Right atrium auricular region (tissue), 2 donors: Measurements from ENCODE around the gene APPL1. TPM values are rescaled to one million over a fixed set of nuclear protein-coding genes. Genes with fewer than 3 reads are reported as not detected.

Experiments used
- DNase-seq: peaks from one replicate; pipeline ENCODE4 v3.0.0-alpha.2; 2019; ENCODE audit warnings: low spot score
- H3K27ac ChIP-seq, 2 donors: fragments of 200-600 bp; sonication (generic); 1 replicate in 1 of 2; 2 replicates in 1 of 2; pipeline ENCODE4 v1.5.1; 2016 to 2019
- H3K27me3 ChIP-seq, 2 donors: fragments of 200-600 bp; sonication (generic); one replicate each; pipeline versions ENCODE4 v1.5.1 to v1.6.0; 2017 to 2019
- H3K36me3 ChIP-seq: fragments of 200-600 bp; sonication (generic); one replicate; pipeline ENCODE4 v1.5.1; 2016
- H3K4me1 ChIP-seq, 2 donors: fragments of 200-600 bp; sonication (generic); one replicate each; pipeline versions ENCODE4 v1.5.1 to v1.6.0; 2017 to 2019
- H3K4me3 ChIP-seq, 2 donors: fragments of 200-600 bp; sonication (generic); 1 replicate in 1 of 2; 2 replicates in 1 of 2; pipeline ENCODE4 v1.5.1; 2017 to 2019; ENCODE audit warnings: mild to moderate bottlenecking in 1 of 2, moderate library complexity in 1 of 2
- H3K9me3 ChIP-seq, 2 donors: fragments of 200-600 bp; sonication (generic); one replicate each; pipeline ENCODE4 v1.5.1; 2019
- total RNA-seq, 2 donors: library from RNA; depleted of rRNA; stranded (reverse); fragments of >200 nt; gene quantifications; one replicate each; pipeline ENCODE4 v1.1.0, GENCODE V29; 2016
- TF ChIP-seq, protein P1 (sequence below), 2 donors: fragments of 200-600 bp; sonication (generic); IDR thresholded peaks; one replicate each; pipeline ENCODE4 v1.5.1; 2019; ENCODE audit warnings: antibody characterized with exemption in 2 of 2

The APPL1 gene
- total RNA-seq, 2 donors from 2014 or later = 31.6 to 38.1 TPM

DNA sequence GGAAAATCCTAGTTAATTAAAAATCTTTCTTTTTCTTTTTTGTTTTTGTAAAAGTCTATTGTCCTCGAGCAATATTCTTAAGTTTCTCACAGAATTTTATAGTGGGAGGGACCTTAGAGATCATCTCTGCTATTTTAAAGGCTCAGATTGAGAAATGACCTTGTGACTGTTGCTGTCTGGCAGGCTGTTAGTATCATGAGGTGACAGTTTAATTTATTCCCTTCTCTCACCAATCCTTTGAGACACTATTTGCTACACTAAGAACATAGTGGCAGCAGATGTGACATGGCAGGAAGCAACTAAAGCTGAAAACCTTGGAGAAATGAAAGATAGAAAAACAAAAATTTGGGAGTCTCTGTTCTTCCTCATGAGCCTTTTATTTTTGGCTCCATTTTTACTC lies 24.9 kb downstream of the APPL1 start:
- DNase-seq = no peak
- H3K36me3 ChIP-seq = peaks cover 28% of the 10 kb centered on the region
- H3K4me1 ChIP-seq = peaks cover 0 to 13% of the 10 kb centered on the region in 2 donors
- TF ChIP-seq, protein P1, sequence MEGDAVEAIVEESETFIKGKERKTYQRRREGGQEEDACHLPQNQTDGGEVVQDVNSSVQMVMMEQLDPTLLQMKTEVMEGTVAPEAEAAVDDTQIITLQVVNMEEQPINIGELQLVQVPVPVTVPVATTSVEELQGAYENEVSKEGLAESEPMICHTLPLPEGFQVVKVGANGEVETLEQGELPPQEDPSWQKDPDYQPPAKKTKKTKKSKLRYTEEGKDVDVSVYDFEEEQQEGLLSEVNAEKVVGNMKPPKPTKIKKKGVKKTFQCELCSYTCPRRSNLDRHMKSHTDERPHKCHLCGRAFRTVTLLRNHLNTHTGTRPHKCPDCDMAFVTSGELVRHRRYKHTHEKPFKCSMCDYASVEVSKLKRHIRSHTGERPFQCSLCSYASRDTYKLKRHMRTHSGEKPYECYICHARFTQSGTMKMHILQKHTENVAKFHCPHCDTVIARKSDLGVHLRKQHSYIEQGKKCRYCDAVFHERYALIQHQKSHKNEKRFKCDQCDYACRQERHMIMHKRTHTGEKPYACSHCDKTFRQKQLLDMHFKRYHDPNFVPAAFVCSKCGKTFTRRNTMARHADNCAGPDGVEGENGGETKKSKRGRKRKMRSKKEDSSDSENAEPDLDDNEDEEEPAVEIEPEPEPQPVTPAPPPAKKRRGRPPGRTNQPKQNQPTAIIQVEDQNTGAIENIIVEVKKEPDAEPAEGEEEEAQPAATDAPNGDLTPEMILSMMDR (IDR thresholded peaks at IDR 0.05) = no peak
- no peak overlapping the region for H3K4me3 ChIP-seq
- H3K27me3 ChIP-seq = no peaks in the 10 kb centered on the region
- peak overlapping the region; percentile 47 to 50 for H3K27ac ChIP-seq
- no peaks in the 10 kb centered on the region for H3K9me3 ChIP-seq

DNA sequence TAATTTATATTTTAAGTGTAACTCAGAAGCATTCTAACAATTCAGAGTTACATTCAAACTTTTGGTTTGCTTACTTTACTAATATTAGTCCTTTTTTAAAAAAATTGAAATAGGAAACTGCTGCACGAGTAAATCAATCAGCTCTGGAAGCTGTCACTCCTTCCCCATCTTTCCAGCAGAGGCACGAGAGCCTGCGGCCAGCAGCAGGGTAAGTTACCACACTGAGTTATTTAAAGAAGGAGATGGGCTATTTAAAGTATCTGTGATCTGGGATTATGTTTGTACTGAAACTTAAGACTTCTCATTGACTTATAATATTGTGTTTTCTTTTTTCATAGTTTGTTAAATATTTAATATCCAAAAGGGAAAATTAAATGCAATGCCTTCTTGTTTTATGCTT lies 29.3 kb downstream of the APPL1 start:
- Histone ChIP-seq H3K27ac (peak overlapping the region; percentile 14 to 50), H3K36me3 (peaks cover 48% of the 10 kb centered on the region), H3K27me3 (no peaks in the 10 kb centered on the region), H3K9me3 (no peaks in the 10 kb centered on the region), H3K4me3 (no peak overlapping the region), H3K4me1 (peaks cover 0 to 15% of the 10 kb centered on the region in 2 donors)
- TF ChIP-seq, protein P1 (IDR thresholded peaks at IDR 0.05) = no peak
- no peak for DNase-seq

DNA sequence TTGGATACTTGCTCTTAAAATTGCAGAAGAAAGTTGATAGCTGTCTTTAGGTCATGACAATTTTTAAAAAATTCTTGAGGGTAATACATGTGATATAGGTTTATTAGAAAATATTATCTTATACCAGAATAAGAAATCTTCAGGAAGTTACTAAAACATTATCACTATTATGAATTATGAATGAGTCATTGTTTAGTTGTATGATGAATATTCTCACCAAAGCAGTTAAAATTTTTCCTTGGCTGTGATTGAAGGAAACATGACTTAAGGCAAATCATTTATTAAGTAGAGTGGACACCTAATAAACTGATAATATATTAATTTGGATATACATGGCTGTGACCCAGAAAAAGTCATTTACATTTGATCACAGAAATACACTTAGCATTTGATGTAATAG lies 30.1 kb downstream of the APPL1 start:
- no peak for DNase-seq
- Histone ChIP-seq H3K9me3 (no peaks in the 10 kb centered on the region), H3K4me3 (no peak overlapping the region), H3K27ac (no peak overlapping the region), H3K4me1 (peaks cover 0 to 11% of the 10 kb centered on the region in 2 donors), H3K27me3 (no peaks in the 10 kb centered on the region), H3K36me3 (peaks cover 55% of the 10 kb centered on the region)
- TF ChIP-seq, protein P1 (IDR thresholded peaks at IDR 0.05) = no peak

DNA sequence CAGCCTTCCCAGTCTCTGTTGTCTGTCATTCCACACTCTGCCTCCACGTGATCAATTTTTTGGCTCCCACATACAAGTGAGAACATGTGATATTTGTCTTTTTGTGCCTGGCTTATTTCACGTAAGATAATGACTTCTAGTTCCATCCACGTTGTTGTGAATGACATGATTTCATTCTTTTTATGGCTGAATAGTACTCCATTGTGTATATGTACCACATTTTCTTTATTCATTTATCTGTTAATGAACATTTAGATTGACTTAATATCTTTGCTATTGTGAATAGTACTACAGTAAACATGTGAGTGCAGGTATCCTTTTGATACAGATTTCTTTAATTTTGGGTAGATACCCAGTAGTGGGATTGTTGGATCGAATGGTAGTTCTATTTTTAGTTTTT lies 33.6 kb downstream of the APPL1 start:
- peaks cover 0 to 6% of the 10 kb centered on the region in 2 donors for H3K4me1 ChIP-seq
- H3K4me3 ChIP-seq = no peak overlapping the region
- TF ChIP-seq, protein P1 (IDR thresholded peaks at IDR 0.05) = no peak
- H3K27me3 ChIP-seq = no peaks in the 10 kb centered on the region
- H3K27ac ChIP-seq = no peak overlapping the region
- H3K9me3 ChIP-seq = no peaks in the 10 kb centered on the region
- H3K36me3 ChIP-seq = peaks cover 82% of the 10 kb centered on the region
- DNase-seq = no peak

DNA sequence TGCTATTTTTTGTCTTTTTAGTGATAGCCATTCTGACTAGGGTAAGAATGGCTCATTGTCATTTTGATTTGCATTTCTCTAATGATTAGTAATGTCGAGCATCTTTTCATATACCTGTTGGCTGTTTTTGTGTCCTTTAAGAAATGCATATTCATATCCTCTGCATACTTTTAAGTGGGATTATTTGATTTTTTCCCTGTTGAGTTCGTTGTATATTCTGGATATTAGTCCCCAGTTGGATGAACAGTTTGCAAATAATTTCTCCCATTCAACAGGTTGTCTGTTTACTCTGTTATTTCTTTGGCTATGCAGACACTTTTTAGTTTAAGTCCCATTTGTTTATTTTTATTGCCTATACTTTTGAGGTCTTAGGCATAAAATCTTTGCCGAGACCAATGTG lies 34.4 kb downstream of the APPL1 start:
- Histone ChIP-seq H3K4me3 (no peak overlapping the region), H3K27me3 (no peaks in the 10 kb centered on the region), H3K36me3 (peaks cover 89% of the 10 kb centered on the region), H3K9me3 (no peaks in the 10 kb centered on the region), H3K27ac (no peak overlapping the region), H3K4me1 (peaks cover 0 to 6% of the 10 kb centered on the region in 2 donors)
- TF ChIP-seq, protein P1 (IDR thresholded peaks at IDR 0.05) = no peak
- DNase-seq = no peak

DNA sequence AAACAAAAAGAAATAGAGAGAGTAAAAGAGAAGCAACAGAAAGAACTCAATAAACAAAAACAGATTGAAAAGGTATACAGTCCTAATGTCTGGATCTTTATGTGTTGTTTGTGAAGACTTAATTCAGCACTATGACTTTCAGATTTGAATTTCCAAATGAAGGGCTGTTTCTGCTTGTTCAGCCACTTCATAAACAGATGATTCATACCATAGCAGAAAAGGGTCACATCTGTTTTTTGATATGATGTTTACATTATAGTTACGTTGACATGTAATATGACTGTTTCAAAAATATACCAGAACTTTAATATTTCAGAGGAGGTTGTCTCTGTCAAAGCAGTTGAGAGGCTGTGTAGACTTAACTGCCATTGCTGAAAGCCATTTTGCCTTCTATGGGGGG lies 40.9 kb downstream of the APPL1 start:
- Histone ChIP-seq H3K9me3 (no peaks in the 10 kb centered on the region), H3K27me3 (no peaks in the 10 kb centered on the region), H3K36me3 (peaks cover 79% of the 10 kb centered on the region), H3K4me3 (no peak overlapping the region), H3K27ac (no peak overlapping the region), H3K4me1 (no peaks in the 10 kb centered on the region)
- TF ChIP-seq, protein P1 (IDR thresholded peaks at IDR 0.05) = no peak
- no peak for DNase-seq
